Ovary (tissue), 9 donors: ENCODE data around the gene KRT78. TPM values are rescaled to one million over a fixed set of nuclear protein-coding genes. Genes with fewer than 3 reads are reported as not detected.

Experiments
- DNase-seq, 5 donors: peaks; one replicate each; pipeline ENCODE4 v3.0.0-alpha.2; 2019 to 2020
- H3K27ac ChIP-seq, 2 donors: fragments of 200-600 bp; one replicate each; pipeline versions ENCODE4 v1.5.1 to v1.8.0; 2019 to 2022
- H3K27me3 ChIP-seq: fragments of 200-600 bp; one replicate; pipeline ENCODE4 v1.8.0; 2022
- H3K36me3 ChIP-seq: fragments of 200-600 bp; sonication (generic); one replicate; pipeline ENCODE4 v1.5.1; 2019
- H3K4me1 ChIP-seq: one replicate; pipeline ENCODE4 v1.8.1; 2013; ENCODE audit warnings: mild to moderate bottlenecking, moderate library complexity; ENCODE audit not compliant: insufficient read depth
- H3K4me3 ChIP-seq: fragments of 200-600 bp; sonication (generic); one replicate; pipeline ENCODE4 v1.5.1; 2017
- H3K9me3 ChIP-seq, 2 donors: fragments of 200-600 bp in 1 of 2; sonication (generic) in 1 of 2; one replicate each; pipeline versions ENCODE4 v1.5.1 to v1.8.1; 2013 to 2019; ENCODE audit warnings: mild to moderate bottlenecking in 1 of 2, moderate library complexity in 1 of 2
- CTCF ChIP-seq, 3 donors: fragments of 450-650 bp in 2 of 3; fragments of 200-600 bp in 1 of 3; IDR thresholded peaks; one replicate each; pipeline versions ENCODE4 v1.5.1 to v1.8.0; 2016 to 2022; ENCODE audit warnings: antibody characterized with exemption in 3 of 3, mild to moderate bottlenecking in 1 of 3
- EP300 ChIP-seq: sonication (generic); formaldehyde crosslinking; IDR thresholded peaks from one replicate; pipeline ENCODE4 v1.6.1; 2017; ENCODE audit warnings: antibody characterized with exemption
- POLR2A ChIP-seq: fragments of 450-650 bp; IDR thresholded peaks from one replicate; pipeline ENCODE4 v1.6.1; 2017; ENCODE audit warnings: antibody characterized with exemption, mild to moderate bottlenecking, moderate library complexity
- WGBS, 3 donors: extraction: QIAGEN DNeasy Blood & Tissue Kit in 1 of 3; methylation state at CpG; one replicate each; pipeline versions ENCODE4 v1.1.5 to v1.1.7; 2013 to 2017; 5-methylcytosine and 5-hydroxymethylcytosine counted together
- intact Hi-C, 4 donors: fragments of 100-400 bp; cut with DNase I; formaldehyde crosslinking; loops; one replicate each; pipeline versions ENCODE4 v1.11.0 to v1.15.1; 2022 to 2023
- polyA plus RNA-seq, 2 donors: library from polyadenylated mRNA; stranded (reverse); fragments of 200-250 nt in 1 of 2; fragments of 350-450 nt in 1 of 2; fragmentation: Illumina TruSeq in 1 of 2; extraction: RNeasy Lipid Tissue Mini Kit (QIAGEN cat#74804) in 1 of 2; gene quantifications; one replicate each; pipeline ENCODE4 v1.2.3, GENCODE V29; 2013 to 2014
- total RNA-seq, 7 donors: library from RNA; depleted of rRNA in 2 of 7; stranded (reverse); fragments of >200 nt in 2 of 7; fragmentation: NEBNext Ultra II Directional in 3 of 7; extraction: Animal tissue kit (Norgen Biotek cat#: 25700) in 3 of 7; gene quantifications; one replicate each; pipeline versions ENCODE4 v1.1.0 to v1.2.4, GENCODE V29; 2016 to 2023
- donor health status: DM: no; HTN: no; CAD: no; lungs with moderate emphysema.
- donor health status: DM: no; HTN: no; CAD: no.
- donor health status: Bipolar disorder and iron deficiency.
- donor health status: DM: yes; HTN: yes; CAD: no.
- donor health status: DM: no; HTN: no; CAD: no.
- donor health status: DM: yes; HTN: yes; CAD: no.

The KRT78 gene
- total and polyA plus RNA-seq, 9 donors: 0.46 TPM; not detected in 8

- Histone ChIP-seq H3K4me1 (peaks cover 4% of the 10 kb centered on the region), H3K9me3 (no peaks in the 10 kb centered on the region), H3K27me3 (no peaks in the 10 kb centered on the region), H3K36me3 (no peaks in the 10 kb centered on the region), H3K4me3 (no peak overlapping the region), H3K27ac (peak overlapping the region; percentile 41 to 75)
- TF ChIP-seq CTCF (IDR thresholded peaks at IDR 0.05) (no peak), POLR2A (no peak), EP300 (no peak)
- no peak for DNase-seq
- intact Hi-C loops: no loop called here
- WGBS, 3 donors: 86 to 95% (median 90%) methylated on average over 13 of the region's 13 CpGs
Observed at GRCh38 chr12:52872644-52873389, 24.0 kb upstream of the KRT78 start.

GRCh38 chr12:52871291-52872039, 22.7 kb upstream of the KRT78 start:
- WGBS, 3 donors: 47 to 52% (median 51%) methylated on average over 9 of the region's 9 CpGs
- H3K9me3 ChIP-seq: no peaks in the 10 kb centered on the region
- no peak overlapping the region for H3K4me3 ChIP-seq
- no peaks in the 10 kb centered on the region for H3K36me3 ChIP-seq
- H3K27ac ChIP-seq: peak overlapping the region in 1 of 2 donors; percentile 48
- TF ChIP-seq EP300 (no peak), CTCF (IDR thresholded peaks at IDR 0.05) (no peak), POLR2A (no peak)
- peak in 4 of 5 donors; percentile 31 to 60 (median 43) for DNase-seq
- H3K4me1 ChIP-seq: peaks cover 4% of the 10 kb centered on the region
- H3K27me3 ChIP-seq: no peaks in the 10 kb centered on the region
- intact Hi-C loops: no loop called here

GRCh38 chr12:52870361-52871290, 21.8 kb upstream of the KRT78 start:
- no peak overlapping the region for H3K4me3 ChIP-seq
- H3K27ac ChIP-seq: peak overlapping the region in 1 of 2 donors; percentile 48
- no peaks in the 10 kb centered on the region for H3K27me3 ChIP-seq
- intact Hi-C loops: no loop called here
- H3K4me1 ChIP-seq: peaks cover 4% of the 10 kb centered on the region
- no peaks in the 10 kb centered on the region for H3K9me3 ChIP-seq
- no peak for TF ChIP-seq POLR2A
- TF ChIP-seq EP300: no peak
- TF ChIP-seq CTCF (IDR thresholded peaks at IDR 0.05): no peak
- no peaks in the 10 kb centered on the region for H3K36me3 ChIP-seq
- DNase-seq: peak in 3 of 5 donors; percentile 37 to 64 (median 54)
- WGBS, 3 donors: 51 to 55% (median 53%) methylated on average over 14 of the region's 14 CpGs

- H3K4me1 ChIP-seq: peaks cover 4% of the 10 kb centered on the region
- no peaks in the 10 kb centered on the region for H3K36me3 ChIP-seq
- WGBS, 3 donors: 46 to 73% (median 65%) methylated on average over 9 of the region's 9 CpGs
- no peak overlapping the region for H3K4me3 ChIP-seq
- DNase-seq: peak in 1 of 5 donors; percentile 32
- no peaks in the 10 kb centered on the region for H3K27me3 ChIP-seq
- no peak for TF ChIP-seq POLR2A
- TF ChIP-seq CTCF (IDR thresholded peaks at IDR 0.05): no peak
- no peak for TF ChIP-seq EP300
- no peaks in the 10 kb centered on the region for H3K9me3 ChIP-seq
- peak overlapping the region in 1 of 2 donors; percentile 12 for H3K27ac ChIP-seq
- intact Hi-C loops: loop anchor here in 1 of 4 donors (10.0 kb wide), 1 partner anchor 483 kb away; the partner anchor contains the start of gene KRT84
Observed at GRCh38 chr12:52867642-52868041, 18.8 kb upstream of the KRT78 start.
